Stimulated activated CD4-positive, alpha-beta T cell treated with anti-CD3 and anti-CD28 coated beads, TNF-alpha, amount 100 ng/mL, for 24 hours (primary cell): ENCODE measurements around the gene SLC25A42.

Source experiments
- DNase-seq, 3 experiments: peaks; one replicate each; pipeline ENCODE4 v3.0.0-alpha.2; 2020; ENCODE audit warnings: low read depth in 3 of 3

The SLC25A42 gene

DNA sequence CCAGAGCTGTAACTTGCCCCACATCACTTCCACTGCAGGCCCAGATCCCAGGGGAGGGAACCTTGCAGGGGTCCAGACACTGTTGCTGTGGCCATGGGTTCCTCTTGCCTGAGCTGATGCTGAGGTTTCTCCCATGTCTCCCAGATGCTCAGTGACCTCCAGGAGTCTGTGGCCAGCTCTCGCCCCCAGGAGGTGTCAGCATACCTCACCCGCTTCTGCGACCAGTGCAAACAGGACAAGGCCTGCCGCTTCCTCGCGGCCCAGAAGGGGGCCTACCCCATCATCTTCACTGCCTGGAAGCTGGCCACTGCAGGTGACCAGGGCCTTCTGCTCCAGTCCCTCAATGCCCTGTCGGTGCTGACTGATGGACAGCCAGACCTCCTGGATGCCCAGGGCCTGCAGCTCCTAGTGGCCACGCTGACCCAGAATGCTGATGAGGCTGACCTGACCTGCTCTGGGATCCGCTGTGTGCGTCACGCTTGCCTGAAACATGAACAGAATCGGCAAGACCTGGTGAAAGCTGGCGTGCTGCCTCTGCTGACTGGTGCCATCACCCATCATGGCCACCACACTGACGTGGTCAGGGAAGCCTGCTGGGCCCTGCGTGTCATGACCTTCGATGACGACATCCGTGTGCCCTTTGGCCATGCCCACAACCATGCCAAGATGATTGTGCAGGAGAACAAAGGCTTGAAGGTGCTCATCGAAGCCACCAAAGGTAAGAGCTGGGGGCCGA lies 12.1 kb upstream of the SLC25A42 start:
- DNase-seq: no peak

DNA sequence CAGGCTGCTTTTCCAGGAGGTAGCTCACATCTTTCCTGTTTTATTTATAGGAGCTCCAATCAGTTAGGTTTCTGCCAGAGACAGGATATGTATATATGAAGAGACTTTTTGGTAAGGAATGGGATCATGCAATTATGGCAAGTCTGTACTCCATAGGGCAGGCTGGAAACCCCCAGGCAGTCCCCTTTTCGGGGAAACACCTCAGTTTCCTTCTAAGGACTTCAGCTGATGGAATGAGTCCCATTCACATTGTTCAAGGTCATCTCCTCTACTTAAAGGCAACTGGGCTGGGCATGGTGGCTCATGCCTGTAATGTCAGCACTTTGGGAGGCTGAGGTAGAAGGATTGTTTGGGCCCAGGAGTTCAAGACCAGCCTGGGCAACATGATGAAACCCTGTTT lies 10.9 kb upstream of the SLC25A42 start:
- no peak for DNase-seq

DNA sequence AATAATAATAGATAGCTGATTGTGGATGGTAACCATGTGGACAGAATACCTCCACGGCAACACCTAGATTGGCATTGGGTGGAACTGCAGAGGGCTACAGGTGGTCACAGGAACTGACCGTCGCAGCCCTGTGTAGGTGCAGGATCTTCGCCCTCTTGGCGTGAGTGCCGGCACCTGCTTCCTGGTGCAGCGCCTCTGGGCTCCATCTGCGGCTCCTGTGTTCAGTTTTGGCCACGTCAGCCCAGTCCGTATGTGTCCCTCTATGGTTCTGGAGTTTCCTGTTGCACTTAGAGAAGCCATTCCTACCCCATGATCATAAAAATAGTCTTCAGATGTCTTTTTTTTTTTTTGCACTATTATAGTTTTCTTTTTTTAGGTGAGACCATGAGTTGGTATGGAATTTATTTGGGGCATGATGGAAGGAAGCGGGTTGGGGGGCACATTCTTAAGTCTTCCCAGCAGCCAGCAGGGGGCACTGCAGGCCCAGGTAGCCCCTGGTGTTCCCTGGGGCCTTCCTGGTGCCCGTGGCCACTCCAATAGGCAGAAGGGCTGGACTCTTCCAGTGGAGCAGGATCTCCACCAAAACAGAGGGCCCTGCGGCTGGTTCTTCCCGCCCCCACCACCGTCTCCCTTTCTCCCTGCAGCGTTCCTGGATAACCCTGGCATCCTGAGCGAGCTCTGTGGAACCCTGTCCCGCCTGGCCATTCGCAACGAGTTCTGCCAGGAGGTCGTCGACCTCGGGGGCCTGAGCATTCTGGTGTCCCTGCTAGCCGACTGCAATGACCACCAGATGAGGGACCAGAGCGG lies 10.1 kb upstream of the SLC25A42 start:
- peak in 1 of 3 experiments; percentile 41 for DNase-seq

DNA sequence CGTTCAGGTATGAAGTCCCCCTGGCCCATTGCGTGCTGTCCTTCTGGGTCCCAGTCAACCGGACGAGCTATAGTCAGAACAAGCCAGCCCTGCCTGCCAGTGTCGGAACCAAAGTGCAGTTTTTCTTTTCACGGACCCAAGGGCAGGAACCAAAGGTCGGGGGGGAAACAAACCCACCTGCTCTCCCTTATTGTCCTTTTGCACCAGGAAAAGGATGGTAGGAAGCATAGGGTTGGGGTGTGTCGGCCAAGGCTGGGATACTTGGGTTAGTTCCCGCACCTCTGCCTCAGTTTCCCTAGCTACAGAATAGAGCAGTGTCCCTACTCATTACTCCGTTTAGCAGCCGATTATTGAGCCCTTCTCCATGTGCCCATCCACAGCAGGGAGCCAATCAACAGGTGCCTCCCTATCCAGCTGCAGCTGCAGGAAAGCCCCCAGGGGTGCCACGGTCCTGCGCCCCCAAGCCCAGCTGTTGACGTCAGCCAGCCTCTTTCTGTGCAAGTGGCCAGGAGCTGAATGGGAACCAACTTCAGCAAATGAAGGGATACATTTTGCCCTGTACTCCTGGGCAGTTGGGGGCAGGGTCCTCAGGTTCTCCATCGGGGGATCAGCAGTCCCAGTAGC lies 9.4 kb upstream of the SLC25A42 start:
- DNase-seq: no peak

DNA sequence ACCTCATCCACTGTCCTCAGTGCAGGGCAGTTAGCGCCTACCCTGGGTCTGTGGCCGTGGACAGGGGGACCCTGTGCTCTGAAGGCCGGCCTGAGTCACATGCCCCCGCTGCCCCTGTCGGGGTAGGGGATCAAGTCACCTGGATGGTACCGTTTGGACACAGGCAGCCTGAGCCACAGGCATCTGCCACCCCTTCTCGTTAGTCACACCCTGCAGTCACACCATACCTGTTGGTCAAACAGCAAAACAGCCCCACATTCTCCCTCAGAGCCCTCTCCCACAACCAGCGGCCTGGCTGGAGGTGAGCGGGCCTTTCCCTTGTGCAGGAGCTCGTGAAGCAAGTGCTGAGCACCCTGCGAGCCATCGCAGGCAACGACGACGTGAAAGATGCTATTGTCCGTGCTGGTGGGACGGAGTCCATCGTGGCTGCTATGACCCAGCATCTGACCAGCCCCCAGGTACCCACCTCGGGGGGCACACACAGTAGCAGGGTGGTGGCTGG lies 8.8 kb upstream of the SLC25A42 start:
- DNase-seq: no peak

DNA sequence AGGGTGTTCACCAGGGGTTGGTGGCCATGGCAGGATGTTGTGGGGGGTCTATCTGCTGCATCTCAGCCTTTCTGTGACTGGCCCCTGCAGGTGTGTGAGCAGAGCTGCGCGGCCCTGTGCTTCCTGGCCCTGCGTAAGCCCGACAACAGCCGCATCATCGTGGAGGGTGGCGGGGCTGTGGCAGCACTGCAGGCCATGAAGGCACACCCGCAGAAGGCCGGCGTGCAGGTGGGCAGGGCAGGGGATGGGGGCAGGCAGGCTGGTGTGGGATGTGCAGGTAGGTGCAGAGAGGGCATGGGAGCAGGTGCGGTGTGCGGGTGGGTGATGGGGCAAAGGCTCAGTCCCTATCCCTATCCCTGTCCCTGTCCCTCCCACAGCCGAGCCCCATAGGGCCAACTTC lies 8.1 kb upstream of the SLC25A42 start:
- no peak for DNase-seq

DNA sequence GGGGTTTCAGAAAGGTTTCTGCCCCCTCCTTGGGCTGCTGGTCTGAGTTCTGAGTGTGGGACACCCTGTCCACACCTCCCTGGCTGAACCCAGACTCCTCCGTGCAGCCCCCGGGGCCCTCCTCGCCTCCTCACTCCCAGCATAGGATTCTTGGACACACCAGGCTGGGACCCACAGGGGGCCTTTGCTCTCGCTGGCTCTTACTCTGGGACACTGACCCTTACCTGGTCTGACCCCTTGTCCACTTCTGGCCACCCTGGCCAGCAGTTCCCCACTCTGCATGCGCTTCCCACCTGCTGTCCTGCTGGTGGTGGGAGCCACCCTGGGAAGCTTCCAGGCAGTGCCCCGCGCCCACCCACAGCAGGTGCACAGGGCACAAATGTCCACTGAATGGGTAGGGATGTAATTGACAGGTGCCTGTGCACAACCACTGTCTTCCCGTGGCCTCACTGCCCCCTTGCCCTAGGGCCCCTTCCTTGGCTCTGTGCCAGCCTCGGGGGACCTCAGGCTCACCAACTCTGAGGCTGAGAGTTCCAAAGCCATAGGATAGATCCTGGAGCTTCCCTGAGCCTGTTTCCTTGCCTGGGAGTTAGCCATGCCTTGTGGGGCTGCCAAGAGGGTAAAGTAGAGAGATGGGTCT lies 7.0 kb upstream of the SLC25A42 start:
- DNase-seq: no peak

DNA sequence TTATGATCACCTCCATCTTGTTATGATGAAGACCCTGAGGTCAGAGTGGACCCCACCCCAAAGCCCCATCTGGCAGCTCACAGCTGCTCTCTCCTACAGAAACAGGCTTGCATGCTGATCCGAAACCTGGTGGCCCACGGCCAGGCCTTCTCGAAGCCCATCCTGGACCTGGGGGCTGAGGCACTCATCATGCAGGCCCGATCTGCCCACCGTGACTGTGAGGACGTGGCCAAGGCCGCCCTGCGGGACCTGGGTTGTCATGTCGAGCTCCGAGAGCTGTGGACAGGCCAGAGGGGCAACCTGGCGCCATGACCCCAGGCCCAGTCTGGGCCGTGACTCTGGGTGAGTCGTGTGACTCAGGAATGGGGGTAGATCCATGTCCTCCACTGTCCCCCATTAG lies 6.5 kb upstream of the SLC25A42 start:
- no peak for DNase-seq

DNA sequence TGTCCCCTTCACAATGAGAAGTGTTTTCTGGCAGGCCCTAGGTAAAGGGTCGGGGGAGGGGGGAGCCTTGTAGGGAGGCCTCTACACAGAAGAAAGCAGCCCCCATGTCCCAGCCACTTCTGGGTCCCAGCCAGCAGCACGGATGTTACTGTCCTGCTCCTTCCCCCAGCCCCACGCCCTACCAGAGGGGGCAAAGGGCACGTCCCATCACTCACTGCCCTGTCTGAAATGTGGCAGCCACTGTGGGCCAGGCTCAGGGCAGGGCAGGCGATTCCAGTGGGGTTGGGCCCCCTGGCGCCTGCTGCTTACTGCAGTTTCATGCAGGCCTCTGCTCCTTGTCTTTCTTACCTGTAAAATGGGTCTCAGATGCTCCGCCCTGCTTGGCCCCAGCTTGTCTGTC lies 6.1 kb upstream of the SLC25A42 start:
- no peak for DNase-seq

DNA sequence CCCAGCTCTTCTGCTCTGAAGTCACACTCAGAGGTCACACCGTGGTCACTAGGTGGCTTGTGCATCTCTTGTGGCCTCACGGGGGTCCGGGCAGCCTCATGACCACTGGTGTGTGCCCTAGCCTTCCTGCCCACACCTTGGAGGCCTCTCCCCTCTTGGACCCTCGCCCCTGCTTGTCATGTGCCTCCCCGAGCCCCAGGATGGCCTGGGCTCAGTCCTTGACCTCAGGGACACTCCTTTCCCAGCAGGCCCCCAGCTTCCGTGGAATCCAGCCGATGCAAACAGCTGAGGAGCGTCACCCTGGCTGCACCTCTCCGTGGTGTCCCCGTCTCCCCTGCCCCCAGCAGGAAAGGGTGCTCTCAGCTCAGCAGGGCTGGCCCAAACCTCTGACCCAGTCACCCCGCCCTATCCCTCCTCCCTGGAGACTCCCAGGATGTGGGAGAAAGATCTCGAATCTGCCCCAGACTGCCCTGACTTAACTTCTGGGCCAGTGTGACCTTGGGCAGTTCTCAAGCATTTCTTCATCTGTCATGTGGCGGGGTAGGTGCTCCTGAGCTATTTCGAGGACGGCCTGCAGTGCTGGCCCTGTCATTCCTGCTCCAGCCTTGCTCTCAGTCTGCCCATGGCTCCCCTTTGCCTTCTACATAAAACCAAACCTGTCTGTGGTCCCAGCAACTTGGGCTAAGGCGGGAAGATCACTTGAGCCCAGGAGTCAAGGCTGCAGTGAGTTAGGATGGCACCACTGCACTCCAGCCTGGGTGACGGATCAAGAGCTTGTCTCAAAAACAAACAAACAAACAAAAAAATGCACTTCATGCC lies 4.6 kb upstream of the SLC25A42 start:
- no peak for DNase-seq

DNA sequence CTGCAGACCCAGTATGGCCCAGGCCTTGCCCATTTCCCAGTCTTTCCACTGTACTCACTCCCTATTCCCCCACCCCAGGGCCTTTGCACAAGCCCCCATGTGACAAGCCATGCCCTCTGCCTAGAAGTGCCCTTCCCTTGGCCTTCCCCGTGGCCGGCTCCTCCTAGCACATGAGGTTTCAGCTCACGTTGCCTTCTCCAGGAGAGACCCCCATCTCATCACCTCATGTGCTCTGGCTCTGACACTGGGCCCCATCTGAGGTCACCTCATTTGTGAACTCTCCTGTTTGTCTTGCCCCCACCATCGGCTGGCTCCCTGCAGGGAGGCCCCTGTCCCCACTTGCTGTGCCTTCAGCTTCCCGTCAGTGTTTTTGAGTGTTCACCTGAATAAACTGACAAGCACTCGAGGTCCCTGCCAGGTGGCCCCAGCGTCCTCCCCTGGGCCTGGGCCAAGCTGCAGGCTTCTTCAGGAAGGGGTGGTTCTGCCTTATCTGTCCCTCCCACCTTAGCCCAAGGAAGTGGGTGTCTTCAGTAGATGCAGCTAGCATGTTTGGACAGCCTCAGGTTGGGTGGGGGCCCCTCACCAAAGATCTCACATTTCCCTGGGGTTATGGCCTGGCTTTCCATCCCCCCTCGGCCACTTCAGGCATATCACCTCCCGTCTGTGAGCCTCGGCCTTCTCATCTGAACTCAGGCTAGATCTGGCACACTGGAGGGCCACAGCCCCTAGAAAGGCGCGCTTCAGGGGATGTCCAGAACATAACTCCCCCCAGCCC lies 3.8 kb upstream of the SLC25A42 start:
- no peak for DNase-seq

DNA sequence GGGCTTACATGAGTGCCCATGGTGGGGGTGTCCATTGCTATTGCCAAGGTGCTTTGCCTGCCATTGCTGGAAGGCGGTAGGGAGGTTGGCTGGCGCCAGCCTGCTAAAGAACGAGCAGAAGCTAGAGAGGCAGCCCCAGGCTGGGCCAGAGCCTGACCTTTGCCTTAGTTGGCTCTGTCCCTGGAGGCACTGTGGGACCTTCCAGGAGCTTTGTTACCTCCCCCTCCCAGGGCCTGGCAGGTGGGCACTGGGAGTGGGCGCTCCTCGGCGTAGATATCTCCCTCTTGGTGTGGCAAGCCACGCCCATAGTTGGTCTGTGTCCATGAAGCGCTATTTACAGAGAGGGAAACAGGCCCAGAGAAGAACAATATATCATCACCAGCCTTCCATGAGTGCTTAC lies 2.3 kb upstream of the SLC25A42 start:
- no peak for DNase-seq

DNA sequence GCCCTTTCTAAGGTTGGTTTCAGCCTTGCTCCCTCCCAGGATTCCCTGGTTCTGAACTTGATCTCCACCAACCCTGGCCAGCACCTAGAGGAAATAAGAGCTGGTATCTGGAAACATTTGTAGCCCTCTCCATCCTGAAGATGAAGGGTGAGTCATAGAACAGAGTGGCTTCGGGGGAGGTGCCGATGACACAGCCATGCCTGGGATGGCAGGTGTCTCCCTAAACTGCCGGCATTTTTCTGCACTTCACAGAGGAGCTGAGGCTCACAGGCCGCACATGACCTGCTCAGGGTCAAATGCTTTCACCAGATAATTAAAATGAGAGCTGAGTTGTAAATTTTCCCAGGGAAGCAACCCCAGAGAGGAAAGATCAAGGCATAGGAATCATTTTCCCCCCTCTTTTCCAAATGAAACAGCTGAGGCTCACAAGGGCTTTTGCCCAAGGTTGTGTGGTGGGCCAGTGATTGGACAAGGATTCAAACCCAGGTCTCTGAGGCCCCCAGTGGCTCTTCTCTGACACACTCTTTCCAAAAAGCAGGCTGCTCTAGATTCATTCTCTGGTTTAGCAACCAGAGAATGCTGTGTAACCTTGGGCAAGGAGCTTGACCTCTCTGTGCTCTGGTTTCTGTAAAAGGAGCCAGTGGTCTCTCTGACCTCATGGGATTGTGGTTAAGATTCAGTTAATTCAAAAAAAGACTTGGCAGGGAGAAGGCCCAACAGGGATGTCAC lies 1.2 kb upstream of the SLC25A42 start:
- peak in 1 of 3 experiments; percentile 40 for DNase-seq

DNA sequence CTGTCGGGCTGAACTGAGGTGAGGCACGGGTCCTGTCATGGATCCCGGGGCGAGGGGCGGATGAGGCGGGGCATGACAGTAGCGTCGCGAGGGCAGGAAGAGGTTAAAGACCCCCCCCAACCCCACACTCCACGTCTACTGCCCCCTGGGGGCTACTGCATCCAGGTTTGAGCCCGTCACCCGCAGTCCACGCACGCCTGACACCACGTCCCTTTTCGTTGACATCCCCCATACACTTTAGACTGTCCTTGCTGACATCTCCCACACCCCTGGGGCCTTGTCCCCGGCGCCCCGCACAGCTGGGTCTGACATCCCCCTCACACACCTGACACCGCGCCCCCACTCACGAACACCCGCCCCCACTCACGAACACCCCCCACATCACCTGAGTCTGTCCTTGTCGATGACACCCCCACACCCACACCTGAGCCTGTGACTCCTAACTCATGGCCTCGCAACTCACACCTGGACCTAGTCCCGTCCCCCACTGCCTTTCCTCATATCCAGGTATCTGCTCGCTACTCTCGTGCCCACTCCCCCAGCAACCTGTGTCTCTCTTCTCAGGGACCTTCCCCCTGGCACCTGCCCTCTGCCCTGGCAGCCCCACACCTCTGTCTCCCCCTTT lies 416 bp downstream of the SLC25A42 start:
- DNase-seq: peak in 1 of 3 experiments; percentile 24

DNA sequence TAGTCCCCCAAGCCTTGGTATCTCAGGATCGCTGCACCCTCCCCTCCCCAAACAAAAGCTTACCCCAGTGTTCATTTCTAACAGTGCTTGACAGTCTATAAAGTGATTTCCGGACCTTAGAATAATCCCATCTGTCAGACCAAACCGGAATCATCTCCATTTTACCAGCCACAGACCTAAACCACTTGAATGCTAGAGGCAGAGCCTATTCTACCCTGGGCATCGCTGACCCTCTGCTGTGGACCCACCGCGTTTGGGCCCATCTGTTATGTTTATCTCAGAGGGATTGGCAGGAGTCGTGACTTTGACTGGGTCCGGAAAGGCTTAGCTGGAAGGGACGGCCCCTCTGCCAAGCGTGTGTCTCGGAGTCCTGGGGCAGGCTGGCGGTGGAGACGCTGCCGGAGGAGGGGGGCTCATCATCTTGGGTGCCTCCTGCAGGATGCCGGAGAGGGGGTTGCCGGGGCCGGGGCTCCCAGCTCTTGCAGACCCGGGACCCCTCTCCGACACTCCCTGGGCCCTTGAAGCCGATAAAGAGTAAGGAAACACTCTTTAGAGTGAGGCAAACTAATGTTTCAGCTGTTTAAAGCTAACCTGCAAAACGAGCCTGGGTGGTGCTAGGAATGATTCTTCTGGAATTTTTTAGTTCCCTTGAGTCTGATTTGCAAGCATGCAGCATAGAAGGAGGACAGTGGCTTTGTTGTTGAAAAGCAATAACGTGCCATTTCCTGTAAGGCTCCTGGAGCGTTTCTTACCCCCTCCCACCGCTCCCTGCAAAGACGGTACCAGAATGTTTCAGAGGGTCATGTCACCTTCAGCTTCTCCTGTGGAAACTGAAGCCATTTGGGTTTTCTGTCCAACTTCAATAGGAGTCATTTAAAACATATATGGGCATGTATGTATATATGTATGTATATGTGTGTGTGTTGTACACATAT lies 1.3 kb downstream of the SLC25A42 start:
- DNase-seq: peak in 2 of 3 experiments; percentile 19 to 41

DNA sequence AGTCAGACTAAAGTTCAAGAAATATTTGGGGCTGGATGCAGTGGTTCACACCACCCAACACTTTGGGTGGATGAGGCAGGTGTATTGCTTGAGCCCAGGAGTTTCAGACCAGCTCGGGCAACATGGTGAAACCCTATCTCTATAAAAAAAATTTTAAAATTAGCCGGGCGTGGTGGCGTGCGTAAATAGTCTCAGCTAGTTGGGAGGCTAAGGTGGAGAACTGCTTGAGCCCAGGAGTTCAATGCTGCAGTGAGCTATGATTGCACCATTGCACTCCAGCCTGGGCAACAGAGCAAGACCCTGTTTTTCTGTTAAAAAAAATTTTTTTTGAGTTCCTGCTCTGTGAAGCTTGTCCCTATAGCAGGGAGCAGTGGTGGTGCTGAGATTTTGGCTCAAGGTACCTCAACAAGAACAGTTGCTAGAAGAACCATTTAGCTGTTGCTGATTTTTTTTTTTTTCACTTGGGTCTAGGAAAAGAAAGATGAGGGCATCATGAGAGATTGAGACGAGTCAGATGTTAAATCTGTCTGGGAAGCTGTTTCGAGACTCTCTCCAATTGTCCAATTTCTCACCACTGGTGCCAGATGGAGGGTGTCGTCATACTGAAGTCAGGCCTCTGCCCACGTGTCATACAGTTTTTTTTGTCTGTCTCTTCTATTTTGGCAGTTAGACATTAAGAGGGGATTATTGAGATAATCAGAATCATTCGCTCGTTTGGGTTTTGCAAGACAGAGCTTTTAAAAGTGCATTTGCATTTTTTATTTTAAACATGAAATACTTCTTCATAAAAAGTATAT lies 3.7 kb downstream of the SLC25A42 start:
- no peak for DNase-seq
